WTC11 (cell line): Measurements from ENCODE around the gene ST6GALNAC3. TPM values are rescaled to one million over a fixed set of nuclear protein-coding genes. Genes with fewer than 3 reads are reported as not detected.

ENCODE experiments used
- ATAC-seq: fragments of 200-7000 bp; cut with Tn5 transposase; 2 replicates; pipeline ENCODE4 v1.10.0; 2021; ENCODE audit warnings: mild to moderate bottlenecking, moderate library complexity
- CTCF ChIA-PET: fragments of 300-600 bp; sonication (Branson Sonifier 250); formaldehyde crosslinking; loops from one replicate; lab custom pipeline; 2021; ENCODE audit warnings: antibody characterized with exemption; lab: Charles Lee
- POLR2A ChIA-PET: fragments of 350-600 bp; sonication (Branson Sonifier 250); formaldehyde crosslinking; loops from one replicate; lab custom pipeline; 2021; ENCODE audit warnings: antibody characterized with exemption; lab: Charles Lee
- DNase-seq: peaks from one replicate; pipeline ENCODE4 v3.0.0; 2021; ENCODE audit warnings: low spot score
- H3K27ac Mint-ChIP-seq: 2 replicates; pipeline ENCODE4 v1.8.0; 2021; ENCODE audit warnings: mixed read lengths
- H3K27me3 Mint-ChIP-seq: 2 replicates; pipeline ENCODE4 v1.8.0; 2021; ENCODE audit warnings: low read depth, mild to moderate bottlenecking, moderate library complexity, mixed read lengths
- H3K36me3 Mint-ChIP-seq: 2 replicates; pipeline ENCODE4 v1.8.0; 2021; ENCODE audit warnings: mixed read lengths
- H3K4me1 Mint-ChIP-seq: 2 replicates; pipeline ENCODE4 v1.8.0; 2022; ENCODE audit warnings: mixed read lengths
- H3K4me3 Mint-ChIP-seq: 2 replicates; pipeline ENCODE4 v1.8.0; 2021; ENCODE audit warnings: mild to moderate bottlenecking, moderate library complexity, mixed read lengths
- H3K9me3 Mint-ChIP-seq: 2 replicates; pipeline ENCODE4 v1.8.0; 2021; ENCODE audit warnings: mixed read lengths
- CDX4 ChIP-seq: fragments of 250-450 bp; sonication (Bioruptor Pico); IDR thresholded peaks from 2 replicates; pipeline ENCODE4 v1.9.0; 2021; ENCODE audit warnings: moderate library complexity, mild to moderate bottlenecking, inconsistent platforms, borderline replicate concordance
- CTCF ChIP-seq: fragments of 200-600 bp; IDR thresholded peaks from 2 replicates; pipeline ENCODE4 v1.8.0; 2022; ENCODE audit warnings: antibody characterized with exemption
- E2F5 ChIP-seq: sonication (generic); formaldehyde crosslinking; IDR thresholded peaks from 2 replicates; pipeline ENCODE4 v1.8.1; 2022; ENCODE audit warnings: mild to moderate bottlenecking, moderate library complexity, missing genetic modification reagents
- ELF4 ChIP-seq: sonication (generic); formaldehyde crosslinking; IDR thresholded peaks from 2 replicates; pipeline ENCODE4 v1.8.1; 2022; ENCODE audit warnings: low read depth, mild to moderate bottlenecking, moderate library complexity, missing genetic modification reagents
- EMX1 ChIP-seq: fragments of 250-450 bp; sonication (Bioruptor Pico); IDR thresholded peaks from 2 replicates; pipeline ENCODE4 v1.8.0; 2021; ENCODE audit warnings: mild to moderate bottlenecking
- FOXP1 ChIP-seq: sonication (generic); formaldehyde crosslinking; IDR thresholded peaks from 2 replicates; pipeline ENCODE4 v1.8.0; 2022; ENCODE audit warnings: missing genetic modification reagents, mild to moderate bottlenecking, moderate library complexity, borderline replicate concordance
- GRHL2 ChIP-seq: fragments of 250-450 bp; sonication (Bioruptor Pico); IDR thresholded peaks from 2 replicates; pipeline ENCODE4 v1.8.0; 2022; ENCODE audit warnings: mild to moderate bottlenecking, moderate library complexity; ENCODE audit not compliant: insufficient replicate concordance, severe bottlenecking
- HMGA2 ChIP-seq: fragments of 250-450 bp; sonication (Bioruptor Pico); IDR thresholded peaks from 2 replicates; pipeline ENCODE4 v1.4.0; 2021; ENCODE audit warnings: mild to moderate bottlenecking, moderate library complexity
- HMGXB4 ChIP-seq: sonication (generic); formaldehyde crosslinking; IDR thresholded peaks from 2 replicates; pipeline ENCODE4 v1.8.1; 2023; ENCODE audit warnings: mild to moderate bottlenecking, moderate library complexity, missing genetic modification reagents
- MLX ChIP-seq: sonication (generic); formaldehyde crosslinking; IDR thresholded peaks from 2 replicates; pipeline ENCODE4 v1.8.1; 2023; ENCODE audit warnings: mild to moderate bottlenecking, missing genetic modification reagents, moderate library complexity
- MYBL2 ChIP-seq: sonication (generic); formaldehyde crosslinking; IDR thresholded peaks from 2 replicates; pipeline ENCODE4 v1.8.1; 2023; ENCODE audit warnings: mild to moderate bottlenecking, moderate library complexity, missing genetic modification reagents
- NFATC4 ChIP-seq: fragments of 250-450 bp; sonication (Bioruptor Pico); IDR thresholded peaks from 2 replicates; pipeline ENCODE4 v1.9.0; 2021; ENCODE audit warnings: mild to moderate bottlenecking
- PRDM15 ChIP-seq: sonication (generic); formaldehyde crosslinking; IDR thresholded peaks from 2 replicates; pipeline ENCODE4 v1.8.0; 2022; ENCODE audit warnings: missing genetic modification reagents
- SMAD4 ChIP-seq: sonication (generic); formaldehyde crosslinking; IDR thresholded peaks from 2 replicates; pipeline ENCODE4 v1.8.0; 2022; ENCODE audit warnings: mild to moderate bottlenecking, missing genetic modification reagents
- SOX15 ChIP-seq: fragments of 250-450 bp; sonication (Bioruptor Pico); IDR thresholded peaks from 2 replicates; pipeline ENCODE4 v1.9.0; 2021; ENCODE audit warnings: mild to moderate bottlenecking
- STAT6 ChIP-seq: sonication (generic); formaldehyde crosslinking; conservative IDR thresholded peaks from 2 replicates; pipeline ENCODE4 v1.8.1; 2023; ENCODE audit warnings: mild to moderate bottlenecking, low read depth, missing genetic modification reagents, moderate library complexity
- USF2 ChIP-seq: sonication (generic); formaldehyde crosslinking; IDR thresholded peaks from 2 replicates; pipeline ENCODE4 v1.8.1; 2023; ENCODE audit warnings: mild to moderate bottlenecking, missing genetic modification reagents, moderate library complexity
- ZNF512 ChIP-seq: sonication (generic); formaldehyde crosslinking; IDR thresholded peaks from 2 replicates; pipeline ENCODE4 v1.8.1; 2022; ENCODE audit warnings: missing genetic modification reagents, borderline replicate concordance
- ZNF671 ChIP-seq: fragments of 250-450 bp; sonication (Bioruptor Pico); IDR thresholded peaks from 2 replicates; pipeline ENCODE4 v1.8.0; 2021; ENCODE audit warnings: mild to moderate bottlenecking
- total RNA-seq: library from RNA; stranded (reverse); gene quantifications from 3 replicates; pipeline ENCODE4 v1.2.3, GENCODE V29; 2021

The ST6GALNAC3 gene
- total RNA-seq, 1 experiment from 2014 or later = 11.9 TPM

GRCh38 chr1:76190749-76191424, 116.3 kb downstream of the ST6GALNAC3 start:
- ATAC-seq (no peak), DNase-seq (no peak)
- ChIA-PET CTCF (no interaction called here), POLR2A (no interaction called here)
- H3K27ac Mint-ChIP-seq = no peak overlapping the region
- no peak overlapping the region for H3K4me3 Mint-ChIP-seq
- H3K36me3 Mint-ChIP-seq = no peaks in the 10 kb centered on the region
- H3K4me1 Mint-ChIP-seq = peaks cover 14% of the 10 kb centered on the region; the same call in 1 of the 2 replicates
- H3K9me3 Mint-ChIP-seq = no peaks in the 10 kb centered on the region
- H3K27me3 Mint-ChIP-seq = no peaks in the 10 kb centered on the region
- TF ChIP-seq CTCF (no peak), ELF4 (CRISPR knock-in tag) (no peak), FOXP1 (no peak), SOX15 (no peak), EMX1 (CRISPR knock-in tag) (no peak), E2F5 (CRISPR knock-in tag) (no peak), SMAD4 (no peak), GRHL2 (CRISPR knock-in tag) (no peak), USF2 (CRISPR knock-in tag) (no peak), NFATC4 (no peak), ZNF671 (CRISPR knock-in tag) (no peak), PRDM15 (CRISPR knock-in tag) (no peak), HMGA2 (no peak), MLX (CRISPR knock-in tag) (no peak), ZNF512 (CRISPR knock-in tag) (no peak), MYBL2 (no peak), STAT6 (CRISPR knock-in tag) (no peak), CDX4 (no peak), HMGXB4 (CRISPR knock-in tag) (no peak)
